GM10248 (cell line): Measurements from ENCODE around the gene RRP1.

ENCODE experiments used
- CTCF ChIA-PET: fragments of 300-600 bp; sonication (Branson Sonifier 250); formaldehyde crosslinking; extraction: SDS; loops from one replicate; lab custom pipeline; 2021; ENCODE audit warnings: antibody characterized with exemption; lab: Yijun Ruan, JAX
- POLR2A ChIA-PET: fragments of 350-650 bp; sonication (Branson Sonifier 250); formaldehyde crosslinking; extraction: SDS; loops from one replicate; lab custom pipeline; 2020; ENCODE audit warnings: antibody characterized with exemption; lab: Yijun Ruan, JAX
- DNase-seq: peaks from one replicate; pipeline ENCODE4 v3.0.0; 2012; ENCODE audit errors: extremely low spot score
- TF ChIP-seq, protein P1 (sequence below): IDR thresholded peaks from 2 replicates; pipeline ENCODE4 v1.5.1; 2012; ENCODE audit warnings: mild to moderate bottlenecking, low read depth; ENCODE audit errors: extremely low read depth, missing control alignments, control extremely low read depth

RRP1 gene

GRCh38 chr21:43792406-43792805, 3.0 kb downstream of the RRP1 start:
- TF ChIP-seq, protein P1, sequence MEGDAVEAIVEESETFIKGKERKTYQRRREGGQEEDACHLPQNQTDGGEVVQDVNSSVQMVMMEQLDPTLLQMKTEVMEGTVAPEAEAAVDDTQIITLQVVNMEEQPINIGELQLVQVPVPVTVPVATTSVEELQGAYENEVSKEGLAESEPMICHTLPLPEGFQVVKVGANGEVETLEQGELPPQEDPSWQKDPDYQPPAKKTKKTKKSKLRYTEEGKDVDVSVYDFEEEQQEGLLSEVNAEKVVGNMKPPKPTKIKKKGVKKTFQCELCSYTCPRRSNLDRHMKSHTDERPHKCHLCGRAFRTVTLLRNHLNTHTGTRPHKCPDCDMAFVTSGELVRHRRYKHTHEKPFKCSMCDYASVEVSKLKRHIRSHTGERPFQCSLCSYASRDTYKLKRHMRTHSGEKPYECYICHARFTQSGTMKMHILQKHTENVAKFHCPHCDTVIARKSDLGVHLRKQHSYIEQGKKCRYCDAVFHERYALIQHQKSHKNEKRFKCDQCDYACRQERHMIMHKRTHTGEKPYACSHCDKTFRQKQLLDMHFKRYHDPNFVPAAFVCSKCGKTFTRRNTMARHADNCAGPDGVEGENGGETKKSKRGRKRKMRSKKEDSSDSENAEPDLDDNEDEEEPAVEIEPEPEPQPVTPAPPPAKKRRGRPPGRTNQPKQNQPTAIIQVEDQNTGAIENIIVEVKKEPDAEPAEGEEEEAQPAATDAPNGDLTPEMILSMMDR = no peak
- CTCF ChIA-PET = no interaction called here
- no peak for DNase-seq
- POLR2A ChIA-PET = no interaction called here

- ChIA-PET POLR2A (no interaction called here), CTCF (no interaction called here)
- DNase-seq = no peak
- TF ChIP-seq, protein P1 = no peak
Measured at GRCh38 chr21:43793243-43793642, 3.9 kb downstream of the RRP1 start.

- CTCF ChIA-PET = no interaction called here
- TF ChIP-seq, protein P1 = no peak
- no peak for DNase-seq
- POLR2A ChIA-PET = no interaction called here
Measured at GRCh38 chr21:43794311-43794710, 4.9 kb downstream of the RRP1 start.

DNA sequence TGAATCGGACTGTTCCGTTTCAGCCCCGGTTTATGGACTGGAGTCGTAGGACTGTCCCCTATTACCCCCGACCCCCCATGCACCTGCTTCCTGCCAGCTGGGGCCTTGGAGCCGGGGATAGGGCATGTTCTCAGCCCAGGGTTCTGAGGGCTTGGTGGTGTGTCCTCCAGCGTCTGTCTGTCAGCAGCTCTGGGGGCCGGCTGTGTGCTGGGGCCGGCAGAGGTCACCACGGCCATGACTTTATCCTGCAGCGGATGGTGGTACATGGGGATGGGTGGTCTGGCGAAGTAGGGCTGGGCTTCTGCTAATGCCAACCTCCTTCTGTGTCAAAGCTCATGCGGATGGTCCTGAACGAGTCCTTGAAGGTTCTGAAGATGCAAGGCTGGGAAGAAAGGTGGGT, 5.5 kb downstream of the RRP1 start:
- TF ChIP-seq, protein P1 = no peak
- POLR2A ChIA-PET = no interaction called here
- no peak for DNase-seq
- CTCF ChIA-PET = no interaction called here

DNA sequence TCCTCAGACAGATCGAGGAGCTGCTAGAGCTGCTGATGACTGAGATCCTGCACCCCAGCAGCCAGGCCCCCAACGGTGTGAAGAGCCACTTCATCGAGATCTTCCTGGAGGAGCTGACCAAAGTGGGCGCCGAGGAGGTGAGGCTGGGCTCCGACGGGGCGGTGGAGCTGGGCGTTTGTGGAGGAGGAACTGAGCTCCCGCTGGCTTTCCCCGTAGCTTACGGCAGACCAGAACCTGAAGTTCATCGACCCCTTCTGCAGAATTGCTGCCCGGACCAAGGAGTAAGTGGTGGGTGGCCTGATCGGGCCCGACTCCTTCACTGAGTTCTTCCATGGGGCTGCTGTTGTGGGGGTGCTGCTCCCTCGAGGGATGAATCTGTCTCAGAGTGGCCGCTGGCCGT, 8.0 kb downstream of the RRP1 start:
- CTCF ChIA-PET = interaction anchor here (0.7 to 1.0 kb wide), 2 partner anchors 9 to 17 kb away, joined by 3 read pairs; no protein-coding TSS in a partner anchor
- POLR2A ChIA-PET = interaction anchor here (0.9 kb wide), 1 partner anchor 12 kb away, joined by 3 read pairs; no protein-coding TSS in a partner anchor

DNA sequence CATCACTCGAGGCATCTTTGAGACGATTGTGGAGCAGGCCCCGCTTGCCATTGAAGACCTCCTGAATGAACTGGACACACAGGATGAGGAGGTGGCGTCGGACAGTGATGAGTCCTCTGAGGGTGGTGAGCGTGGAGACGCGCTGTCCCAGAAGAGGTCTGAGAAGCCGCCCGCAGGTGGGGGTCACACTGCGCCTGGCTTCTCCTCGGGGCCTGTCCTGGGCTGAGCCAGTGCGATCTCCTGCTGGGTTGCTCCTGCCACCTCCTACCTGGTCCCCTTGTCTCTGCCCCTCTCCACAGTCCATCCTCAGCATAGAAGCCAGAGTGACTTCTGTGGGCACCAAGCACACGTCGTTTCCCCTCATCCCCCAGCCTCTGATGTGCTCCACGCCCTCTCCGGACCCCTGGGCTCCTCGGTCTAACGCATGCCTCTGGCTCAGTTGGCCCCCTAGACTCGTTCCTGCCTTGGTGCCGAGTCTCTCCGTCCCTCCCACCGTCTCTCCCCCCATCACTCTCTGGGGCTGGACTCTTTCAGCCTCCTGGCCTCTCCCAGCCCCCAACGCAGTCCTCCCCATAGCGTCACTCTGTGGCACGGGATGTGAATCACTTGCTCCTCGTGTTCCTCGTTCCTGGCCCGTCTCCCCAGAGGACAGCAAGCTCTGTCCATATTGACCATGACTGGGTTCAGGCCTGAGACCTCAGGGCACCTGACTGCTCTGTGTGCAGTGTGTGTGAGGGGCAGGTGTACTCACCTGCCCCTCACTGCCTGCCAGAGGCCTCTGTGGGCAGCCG, 8.7 kb downstream of the RRP1 start:
- TF ChIP-seq, protein P1 = no peak
- ChIA-PET CTCF (interaction anchor here (1.0 to 1.6 kb wide), 2 partner anchors 8 to 18 kb away, joined by 3 to 14 read pairs; partner anchors contain the start of gene RRP1), POLR2A (interaction anchor here (0.9 kb wide), 1 partner anchor 11 kb away, joined by 3 read pairs; no protein-coding TSS in a partner anchor)
- no peak for DNase-seq

More for the DNA sequence above, 8.0 kb downstream of the RRP1 start:
- TF ChIP-seq, protein P1 = no peak
- no peak for DNase-seq
